GM21515 (cell line): Measurements from ENCODE around the gene ASPM.

Experiments
- ATAC-seq: cut with Tn5 transposase; IDR thresholded peaks from one replicate; pipeline ENCODE4 v1.9.1; 2021; ENCODE audit not compliant: unreplicated experiment

The ASPM gene

GRCh38 chr1:197146101-197147095, at the start of gene ASPM:
ASPM (minus strand) TSS chr1:197146669; CDS start chr1:197146437, 232 bp downstream.
- peak; percentile 99 for ATAC-seq

GRCh38 chr1:197195100-197195499, 48.6 kb upstream of the ASPM start:
- ATAC-seq = no peak

- no peak for ATAC-seq
These were observed 37.7 kb upstream of the ASPM start for GRCh38 chr1:197184190-197184589.

GRCh38 chr1:197183195-197183748, 36.8 kb upstream of the ASPM start:
- no peak for ATAC-seq

GRCh38 chr1:197182716-197183115, 36.2 kb upstream of the ASPM start:
- ATAC-seq = no peak

- peak; percentile 59 for ATAC-seq
These were observed 35.5 kb upstream of the ASPM start for GRCh38 chr1:197181982-197182381.

- peak; percentile 55 for ATAC-seq
These were observed 33.9 kb upstream of the ASPM start for GRCh38 chr1:197180252-197180878.

GRCh38 chr1:197178998-197179397, 32.5 kb upstream of the ASPM start:
- peak; percentile 35 for ATAC-seq

- no peak for ATAC-seq
These were observed 28.3 kb upstream of the ASPM start for GRCh38 chr1:197174818-197175217.

- ATAC-seq = no peak
These were observed 27.4 kb upstream of the ASPM start for GRCh38 chr1:197173571-197174507.

GRCh38 chr1:197171531-197171930, 25.1 kb upstream of the ASPM start:
- ATAC-seq = no peak

GRCh38 chr1:197170538-197170937, 24.1 kb upstream of the ASPM start:
- ATAC-seq = no peak

- no peak for ATAC-seq
These were observed 13.0 kb upstream of the ASPM start for GRCh38 chr1:197159461-197159860.

GRCh38 chr1:197156692-197157091, 10.2 kb upstream of the ASPM start:
- ATAC-seq = no peak

GRCh38 chr1:197152662-197153061, 6.2 kb upstream of the ASPM start:
- ATAC-seq = no peak

- ATAC-seq = no peak
These were observed 4.7 kb upstream of the ASPM start for GRCh38 chr1:197151185-197151584.

- no peak for ATAC-seq
These were observed 4.0 kb upstream of the ASPM start for GRCh38 chr1:197150336-197151005.

GRCh38 chr1:197149340-197149739, 2.9 kb upstream of the ASPM start:
- ATAC-seq = no peak

- ATAC-seq = no peak
These were observed 934 bp downstream of the ASPM start for GRCh38 chr1:197145446-197146024.
